NCI-H2029 treated with DMSO at 0.1 percent for 48 hours (cell line): Measurements from ENCODE around the gene ADGRD2.

Experiments used
- DNase-seq: peaks from one replicate; lab custom pipeline; 2025; lab: John Stamatoyannopoulos, UW

ADGRD2 gene

DNA sequence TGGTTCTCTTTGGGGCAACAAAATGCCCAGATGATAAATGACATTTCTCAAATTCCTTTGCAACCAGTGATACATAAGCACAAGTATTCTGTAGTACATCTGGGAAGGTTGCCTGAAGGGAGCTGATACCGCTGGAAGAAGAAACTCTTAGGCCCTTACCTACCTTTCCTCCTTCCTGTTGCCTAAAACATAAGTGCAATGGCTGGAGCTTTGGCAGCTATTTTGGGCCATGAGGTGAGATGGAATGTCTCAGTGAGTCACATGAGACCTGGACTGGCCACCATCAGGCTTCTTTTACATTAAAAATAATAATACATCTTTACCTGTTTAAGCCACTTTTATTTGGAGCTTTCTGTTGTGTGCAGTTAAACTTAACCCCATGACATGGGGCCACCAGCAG, 11.2 kb upstream of the ADGRD2 start:
- DNase-seq: no peak

DNA sequence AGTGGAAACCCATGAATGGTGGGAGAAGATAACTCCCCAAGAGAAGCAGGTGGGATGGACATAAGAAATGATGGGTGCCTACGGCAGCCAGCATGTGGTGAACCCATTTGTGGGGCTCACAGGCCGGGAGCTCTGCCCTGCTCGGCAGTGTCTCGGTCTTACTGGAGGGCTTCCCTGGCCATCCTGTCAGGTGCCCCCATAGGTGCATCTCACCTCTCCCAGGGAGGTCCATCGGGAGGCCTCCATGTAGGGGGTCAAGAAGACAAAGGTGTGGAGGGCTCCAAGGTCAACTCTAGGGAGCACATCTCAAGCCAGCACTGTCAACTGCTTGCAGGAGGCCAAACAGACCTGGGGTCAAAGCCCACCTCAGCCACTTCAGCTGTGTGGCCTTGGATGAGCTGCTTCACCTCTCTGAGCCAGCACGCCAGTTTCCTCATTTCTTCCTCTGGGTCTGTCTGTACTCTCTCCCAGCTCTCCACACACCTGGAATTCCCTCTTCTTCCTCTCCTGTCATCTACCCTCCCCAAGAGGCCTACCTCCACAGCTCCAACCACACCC, 10.5 kb upstream of the ADGRD2 start:
- no peak for DNase-seq

DNA sequence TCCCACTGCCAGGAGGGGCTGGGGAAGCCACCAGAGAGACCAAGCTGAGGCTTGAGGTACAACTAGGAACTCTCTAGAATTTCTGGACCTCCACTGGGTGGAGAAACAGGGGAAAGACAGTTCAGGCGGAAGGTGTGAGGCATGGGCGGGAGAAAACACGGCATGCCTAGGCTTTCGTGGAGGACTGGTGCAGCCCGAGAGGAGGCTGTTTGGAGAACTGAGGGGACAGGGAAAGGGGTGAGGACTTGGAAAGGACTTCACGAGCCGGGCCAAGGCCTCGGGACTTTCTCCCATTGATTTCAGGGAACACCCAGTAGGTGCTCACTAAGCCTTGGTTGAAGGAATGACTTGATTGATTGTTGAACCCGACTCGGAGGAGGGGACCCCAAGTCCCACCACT, 9.5 kb upstream of the ADGRD2 start:
- no peak for DNase-seq

DNA sequence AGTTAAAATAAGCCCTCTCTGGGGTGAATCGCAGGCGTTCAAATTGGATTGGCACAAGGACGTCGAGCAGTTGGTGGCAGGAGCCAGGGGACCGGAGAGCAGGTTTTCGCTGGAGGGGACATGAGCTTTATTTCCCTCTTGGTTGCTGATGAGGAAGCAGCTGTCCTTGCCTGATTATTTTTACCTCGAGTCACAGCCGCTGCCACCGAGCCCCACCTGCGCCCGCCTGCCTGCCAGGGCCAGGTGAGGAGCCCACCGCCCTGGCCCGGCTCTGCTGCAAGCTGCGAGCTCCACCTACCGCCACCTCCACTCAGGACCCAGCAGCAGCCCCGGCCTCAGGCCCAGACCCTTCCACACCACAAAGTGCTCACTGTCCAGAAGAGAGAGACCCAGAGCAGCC, 9.0 kb upstream of the ADGRD2 start:
- no peak for DNase-seq

DNA sequence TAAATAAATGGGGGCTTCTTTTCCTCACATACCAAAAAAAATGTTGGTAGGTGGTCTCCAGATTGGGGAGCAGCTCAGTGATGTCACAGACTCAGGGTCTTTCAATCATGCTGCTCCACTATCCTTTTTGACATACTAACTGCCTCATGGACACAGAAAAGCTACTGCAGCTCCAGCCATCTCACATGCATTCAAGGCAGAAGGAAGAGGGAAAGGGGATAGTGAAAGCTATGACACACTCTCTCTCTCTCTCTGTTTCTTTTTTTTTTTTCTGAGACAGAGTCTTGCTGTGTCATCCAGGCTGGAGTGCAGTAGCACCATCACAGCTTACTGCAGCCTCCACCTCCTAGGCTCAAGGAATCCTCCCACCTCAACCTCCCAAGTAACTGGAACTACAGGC, 7.9 kb upstream of the ADGRD2 start:
- DNase-seq: no peak

DNA sequence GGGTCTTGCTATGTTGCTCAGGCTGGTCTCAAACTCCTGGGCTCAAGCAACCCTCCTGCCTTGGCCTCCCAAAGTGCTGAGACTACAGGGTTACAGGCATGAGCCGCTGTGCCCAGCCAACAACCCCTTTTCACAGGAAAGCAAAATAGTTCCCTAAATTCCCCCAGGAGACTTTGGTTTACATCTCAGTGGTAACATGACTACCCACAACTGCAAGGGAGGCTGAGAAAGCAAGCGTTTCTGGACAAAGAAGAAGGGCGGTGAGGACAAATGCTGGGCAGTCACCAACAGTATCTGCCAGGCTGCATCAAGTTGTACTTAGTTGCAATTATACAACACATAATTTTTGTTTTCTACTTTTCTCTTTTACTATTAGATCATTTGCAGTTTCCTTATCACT, 7.4 kb upstream of the ADGRD2 start:
- no peak for DNase-seq

DNA sequence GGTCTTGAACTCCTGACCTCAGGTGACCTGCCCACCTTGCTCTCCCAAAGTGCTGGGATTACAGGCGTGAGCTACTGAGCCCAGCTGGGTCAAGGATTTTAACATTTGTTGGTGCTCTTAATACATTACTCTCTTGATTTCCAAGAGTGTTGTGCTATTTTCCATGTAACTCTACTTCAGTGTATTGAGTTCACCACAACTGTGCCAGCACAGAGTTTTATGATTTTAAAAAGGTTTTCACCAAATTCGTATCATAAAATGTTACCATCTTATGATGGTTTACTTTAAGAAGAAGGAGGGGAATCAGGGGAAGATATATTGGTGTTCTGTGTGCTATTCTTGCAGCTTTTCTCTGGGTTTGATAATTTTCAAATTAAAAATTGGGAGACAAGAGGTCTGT, 6.6 kb upstream of the ADGRD2 start:
- DNase-seq: no peak

DNA sequence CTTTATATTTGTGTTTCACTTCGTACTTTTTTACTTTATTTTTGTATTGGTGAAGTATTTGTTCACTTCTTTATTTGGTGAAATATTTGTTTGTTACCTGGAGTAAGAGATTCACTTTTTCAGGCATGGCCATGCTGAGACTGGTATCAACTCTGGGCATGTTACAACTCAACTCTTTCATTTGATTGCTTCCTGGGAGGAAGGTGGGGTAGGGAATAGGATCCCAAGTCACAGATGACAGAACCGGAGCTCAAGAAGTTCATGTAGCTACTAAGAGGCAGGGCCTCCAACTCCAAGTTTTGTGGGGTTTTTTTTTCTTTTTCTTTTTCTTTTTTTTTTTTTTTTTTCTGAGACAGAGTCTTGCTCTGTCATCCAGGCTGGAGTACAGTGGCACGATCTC, 6.1 kb upstream of the ADGRD2 start:
- no peak for DNase-seq

DNA sequence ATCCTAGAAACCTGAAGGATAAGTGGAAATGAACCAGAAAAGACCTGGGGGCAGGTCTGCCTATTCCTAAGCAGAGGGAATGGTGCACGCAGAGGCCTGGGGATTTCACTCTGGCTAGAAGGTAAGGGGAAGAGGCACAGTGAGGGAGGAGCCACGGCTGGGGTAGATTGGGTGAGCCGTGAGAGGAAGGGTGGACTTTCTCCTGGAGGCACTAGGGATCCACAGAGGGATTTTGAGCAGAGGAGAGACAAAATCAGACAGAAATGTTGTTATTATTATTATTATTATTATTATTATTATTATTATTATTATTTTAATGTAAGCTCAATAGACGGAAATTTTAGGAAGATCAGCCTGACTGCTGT, 3.0 kb upstream of the ADGRD2 start:
- DNase-seq: no peak

DNA sequence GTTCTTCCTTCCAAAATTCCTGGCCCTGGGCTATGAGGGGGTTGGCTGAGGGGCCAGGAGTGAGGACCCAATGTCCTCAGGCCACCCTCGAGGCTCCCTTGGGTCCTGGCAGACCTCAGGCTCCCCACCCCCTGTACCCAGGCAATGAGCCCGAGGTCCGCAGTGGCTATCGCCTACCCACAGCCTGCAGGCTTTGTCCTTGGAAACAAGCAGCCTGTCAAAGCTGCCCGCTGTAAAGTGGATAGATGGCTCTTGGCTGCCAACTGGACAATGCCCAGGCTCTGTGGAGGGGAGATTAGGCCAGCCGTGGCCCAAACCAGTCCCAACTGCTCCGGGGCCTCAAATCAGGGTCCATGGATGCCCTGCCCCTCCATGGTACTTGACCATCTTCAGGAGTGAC, 2.2 kb upstream of the ADGRD2 start:
- DNase-seq: no peak

DNA sequence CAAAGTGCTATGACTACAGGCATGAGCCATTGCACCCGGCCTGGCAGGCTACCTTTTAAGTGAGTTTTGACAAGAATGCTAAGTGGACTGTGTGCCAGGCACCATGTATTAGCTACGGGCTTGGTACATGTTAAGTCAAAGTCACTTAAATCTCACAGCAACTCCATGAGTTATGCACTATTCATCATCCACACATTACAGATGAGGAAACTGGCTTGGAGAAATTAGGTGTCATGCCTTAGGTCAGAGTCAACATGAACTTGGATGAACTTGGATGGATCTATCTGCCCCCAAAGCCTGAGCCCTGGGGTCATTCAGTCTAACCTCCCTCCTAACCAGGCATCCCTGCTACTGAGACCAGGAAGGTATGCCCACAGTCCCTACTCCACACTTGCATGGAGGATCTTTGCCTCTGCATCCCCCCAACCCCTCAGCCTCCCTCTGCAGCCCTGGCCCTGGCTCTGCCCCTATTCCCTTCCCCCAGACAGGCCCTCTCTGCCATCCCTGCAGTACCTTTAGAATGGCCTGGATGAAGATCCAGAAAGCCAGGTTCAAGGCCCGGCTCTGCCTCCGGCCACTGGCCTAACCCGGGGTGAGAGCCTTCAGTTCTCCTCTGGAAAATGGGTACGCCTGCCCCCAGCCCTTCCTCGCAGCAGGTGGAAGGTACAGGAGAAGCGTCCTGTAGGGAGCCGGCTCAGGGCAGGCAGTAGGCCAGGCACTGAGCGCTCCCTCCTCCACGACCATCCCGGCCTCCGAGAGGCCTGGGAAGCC, 685 bp upstream of the ADGRD2 start:
- no peak for DNase-seq

DNA sequence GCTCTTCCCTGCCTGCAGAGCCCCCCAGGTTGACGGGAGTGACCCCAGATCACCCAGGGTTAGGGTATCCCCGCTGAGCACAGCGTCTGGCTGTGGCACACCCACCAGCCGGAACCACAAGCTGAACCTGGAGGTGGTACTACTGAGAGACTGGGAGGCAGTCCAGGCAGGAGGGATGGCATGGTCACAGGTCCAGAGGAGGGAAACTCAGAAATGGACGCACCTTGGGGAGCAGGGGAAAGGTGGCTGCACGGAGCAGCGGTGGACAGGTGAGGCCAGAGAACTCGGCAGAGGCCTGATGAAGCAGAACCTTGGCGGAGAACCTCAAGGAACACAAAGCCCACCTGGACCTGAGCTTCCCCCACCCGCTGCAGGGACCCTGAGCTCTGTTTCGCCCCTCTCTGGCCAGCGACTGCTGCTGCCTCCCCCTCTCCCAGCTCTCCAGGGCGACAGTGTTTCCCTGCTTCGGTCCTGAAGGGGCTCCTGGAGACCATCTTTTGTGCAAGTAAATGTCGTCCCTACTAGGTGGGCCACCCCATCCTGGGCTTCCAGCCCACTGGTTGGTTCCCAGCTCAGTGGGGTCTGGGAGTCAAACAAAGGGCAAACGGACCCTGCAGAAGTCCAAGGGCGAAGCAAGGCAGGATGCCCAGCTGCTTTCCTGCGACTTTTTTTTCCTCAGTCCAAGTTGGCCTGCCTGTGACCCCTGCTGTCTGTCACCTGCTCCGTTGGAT, 845 bp downstream of the ADGRD2 start:
- no peak for DNase-seq

DNA sequence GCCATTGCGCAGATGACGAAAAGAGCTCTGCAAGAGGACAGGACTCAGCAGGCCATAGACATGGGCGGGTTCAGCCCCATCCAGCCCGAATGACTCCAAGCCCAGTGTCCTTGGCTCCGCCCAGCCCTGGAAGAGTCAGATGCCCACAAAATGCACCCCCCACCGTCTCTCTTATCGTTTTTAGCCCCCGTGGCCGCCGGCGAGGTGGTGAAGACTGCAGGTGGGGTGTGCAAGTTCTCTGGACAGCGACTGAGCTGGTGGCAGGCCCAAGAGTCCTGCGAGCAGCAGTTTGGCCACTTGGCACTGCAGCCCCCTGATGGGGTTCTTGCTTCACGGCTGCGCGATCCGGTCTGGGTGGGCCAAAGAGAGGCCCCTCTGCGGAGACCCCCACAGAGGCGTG, 2.1 kb downstream of the ADGRD2 start:
- no peak for DNase-seq

DNA sequence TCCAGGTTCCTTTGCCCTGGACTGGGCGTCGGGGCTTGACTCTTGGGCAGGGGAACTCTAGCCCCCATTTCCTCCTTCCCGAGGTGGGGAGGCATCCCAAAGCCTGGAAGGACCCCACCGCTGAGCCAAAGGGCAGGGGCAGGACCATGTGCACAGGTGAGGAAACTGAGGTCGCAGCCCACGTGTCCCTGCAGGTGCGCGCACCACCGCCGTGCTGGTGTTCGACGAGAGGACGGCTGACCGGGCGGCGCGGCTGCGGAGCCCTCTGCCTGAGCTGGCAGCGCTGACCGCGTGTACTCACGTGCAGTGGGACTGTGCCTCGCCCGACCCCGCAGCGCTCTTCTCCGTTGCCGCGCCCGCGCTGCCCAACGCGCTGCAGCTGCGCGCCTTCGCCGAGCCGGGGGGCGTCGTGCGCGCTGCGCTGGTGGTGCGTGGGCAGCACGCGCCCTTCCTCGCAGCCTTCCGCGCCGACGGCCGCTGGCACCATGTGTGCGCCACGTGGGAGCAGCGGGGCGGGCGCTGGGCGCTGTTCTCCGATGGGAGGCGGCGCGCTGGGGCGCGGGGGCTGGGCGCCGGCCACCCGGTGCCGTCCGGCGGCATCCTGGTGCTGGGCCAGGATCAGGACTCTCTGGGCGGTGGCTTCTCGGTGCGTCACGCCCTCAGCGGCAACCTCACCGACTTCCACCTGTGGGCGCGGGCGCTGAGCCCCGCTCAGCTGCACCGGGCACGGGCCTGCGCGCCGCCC, 2.8 kb downstream of the ADGRD2 start:
- no peak for DNase-seq

DNA sequence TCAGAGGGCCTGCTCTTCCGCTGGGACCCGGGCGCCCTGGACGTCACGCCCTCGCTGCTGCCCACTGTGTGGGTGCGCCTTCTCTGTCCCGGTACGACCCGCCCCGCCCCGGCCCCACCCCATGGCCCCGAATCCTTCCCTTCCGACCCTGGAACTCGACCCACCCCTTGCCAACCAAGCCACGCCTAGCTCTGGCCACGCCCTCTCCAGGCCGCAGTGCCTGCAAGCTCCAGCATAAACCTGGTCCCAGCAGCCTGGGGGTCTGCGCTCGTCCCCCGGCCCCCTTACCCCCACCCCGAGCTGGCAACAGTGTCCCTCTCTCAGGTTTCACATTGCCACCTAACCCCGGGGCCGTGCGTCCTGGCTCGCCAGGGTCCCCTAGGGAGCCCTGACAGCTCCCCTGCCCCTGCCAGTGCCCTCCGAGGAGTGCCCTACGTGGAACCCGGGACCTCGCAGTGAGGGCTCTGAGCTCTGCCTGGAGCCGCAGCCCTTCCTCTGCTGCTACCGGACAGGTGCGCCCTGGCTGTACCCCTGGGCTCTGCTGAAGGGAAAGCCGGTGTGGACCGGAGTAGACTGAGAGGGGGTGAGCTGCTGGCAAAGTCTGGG, 3.4 kb downstream of the ADGRD2 start:
- no peak for DNase-seq

DNA sequence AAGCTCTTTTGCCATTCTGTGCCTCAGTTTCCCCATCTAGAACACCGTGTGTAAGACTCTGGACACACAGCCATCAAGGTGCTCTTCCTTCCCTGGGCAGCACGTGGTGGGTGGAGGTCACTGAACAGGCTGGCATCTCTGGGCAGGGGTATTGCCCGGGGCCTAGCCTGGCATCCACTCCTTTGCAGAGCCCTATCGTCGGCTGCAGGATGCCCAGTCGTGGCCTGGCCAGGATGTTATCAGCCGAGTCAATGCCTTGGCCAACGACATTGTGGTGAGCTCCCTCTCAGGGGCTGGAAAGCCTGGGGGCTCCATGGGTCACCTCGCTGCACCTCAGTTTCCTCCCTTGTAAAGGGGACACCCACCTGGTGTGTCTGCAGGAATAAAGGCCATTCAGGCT, 4.0 kb downstream of the ADGRD2 start:
- DNase-seq: no peak

DNA sequence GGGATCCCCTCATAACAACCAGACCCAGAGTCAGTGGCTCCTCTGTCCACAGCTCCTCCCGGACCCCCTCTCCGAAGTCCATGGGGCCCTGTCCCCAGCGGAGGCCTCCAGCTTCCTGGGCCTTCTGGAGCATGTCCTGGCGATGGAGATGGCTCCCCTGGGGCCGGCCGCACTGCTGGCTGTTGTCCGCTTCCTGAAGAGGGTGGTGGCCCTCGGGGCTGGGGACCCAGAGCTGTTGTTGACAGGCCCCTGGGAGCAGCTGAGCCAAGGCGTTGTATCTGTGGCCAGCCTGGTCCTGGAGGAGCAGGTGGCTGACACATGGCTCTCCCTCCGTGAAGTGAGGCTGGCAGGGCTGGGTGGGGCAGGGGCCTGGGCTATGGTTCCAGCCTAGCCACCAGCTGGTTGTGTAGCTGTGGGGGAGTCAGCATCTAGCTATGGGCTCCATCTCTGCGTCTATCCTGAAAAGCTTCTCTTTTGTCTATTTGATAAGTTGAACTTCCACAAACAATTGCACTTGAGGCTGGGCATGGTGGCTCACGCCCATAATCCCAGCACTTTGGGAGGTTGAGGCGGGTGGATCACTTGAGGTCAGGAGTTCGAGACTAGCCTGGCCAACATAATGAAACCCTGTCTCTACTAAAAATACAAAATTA, 4.7 kb downstream of the ADGRD2 start:
- no peak for DNase-seq

DNA sequence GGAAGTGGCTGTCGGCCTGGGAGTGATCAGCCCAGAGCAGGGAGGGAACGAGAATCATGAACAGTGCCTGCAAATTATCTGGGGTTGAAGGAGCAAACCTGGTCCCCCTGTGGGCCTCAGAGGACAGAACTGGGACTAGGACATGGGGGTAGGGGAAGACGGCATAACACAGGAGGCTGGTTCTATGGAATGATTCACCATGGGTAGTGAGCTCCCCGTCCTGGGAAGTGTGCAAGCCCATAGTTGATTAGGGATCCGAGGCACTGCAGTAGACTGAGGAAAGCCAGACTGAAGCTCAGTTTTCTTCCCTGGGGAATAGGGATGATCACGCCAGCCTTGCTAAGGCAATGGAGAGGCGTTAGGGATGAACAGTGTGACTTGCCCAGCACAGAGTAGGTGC, 5.6 kb downstream of the ADGRD2 start:
- no peak for DNase-seq

DNA sequence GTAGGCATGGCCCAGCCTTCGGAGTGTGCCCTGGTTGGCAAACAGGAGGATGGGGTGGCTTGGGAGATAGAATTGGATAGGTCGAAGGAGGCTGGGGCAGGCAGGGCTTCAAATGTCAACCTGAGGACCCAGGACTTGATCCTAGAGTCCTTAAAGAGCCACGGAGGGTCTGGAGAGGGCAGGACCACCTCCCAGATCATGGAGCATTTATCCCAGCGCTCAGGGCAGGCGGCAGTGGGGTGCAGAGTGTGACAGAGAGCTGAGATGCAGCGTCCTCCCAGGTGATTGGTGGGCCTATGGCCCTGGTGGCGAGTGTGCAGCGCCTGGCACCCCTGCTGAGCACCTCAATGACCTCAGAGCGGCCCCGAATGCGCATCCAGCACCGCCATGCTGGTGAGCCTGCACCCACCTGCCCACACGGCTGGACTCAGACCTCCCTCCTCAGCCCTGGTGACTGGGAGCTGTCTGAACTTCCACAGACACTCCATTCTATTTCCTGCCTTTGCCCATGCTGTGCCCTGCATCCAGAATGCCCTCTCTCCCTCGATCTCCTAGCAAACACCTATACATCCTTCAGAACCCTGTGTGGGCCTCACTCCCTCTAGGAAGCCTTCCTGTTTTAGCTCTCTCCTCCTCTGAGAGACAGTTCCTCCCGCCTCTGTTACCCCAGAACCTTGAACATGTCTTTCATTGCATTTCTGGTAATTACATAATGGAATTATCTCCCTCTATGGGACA, 6.3 kb downstream of the ADGRD2 start:
- no peak for DNase-seq

DNA sequence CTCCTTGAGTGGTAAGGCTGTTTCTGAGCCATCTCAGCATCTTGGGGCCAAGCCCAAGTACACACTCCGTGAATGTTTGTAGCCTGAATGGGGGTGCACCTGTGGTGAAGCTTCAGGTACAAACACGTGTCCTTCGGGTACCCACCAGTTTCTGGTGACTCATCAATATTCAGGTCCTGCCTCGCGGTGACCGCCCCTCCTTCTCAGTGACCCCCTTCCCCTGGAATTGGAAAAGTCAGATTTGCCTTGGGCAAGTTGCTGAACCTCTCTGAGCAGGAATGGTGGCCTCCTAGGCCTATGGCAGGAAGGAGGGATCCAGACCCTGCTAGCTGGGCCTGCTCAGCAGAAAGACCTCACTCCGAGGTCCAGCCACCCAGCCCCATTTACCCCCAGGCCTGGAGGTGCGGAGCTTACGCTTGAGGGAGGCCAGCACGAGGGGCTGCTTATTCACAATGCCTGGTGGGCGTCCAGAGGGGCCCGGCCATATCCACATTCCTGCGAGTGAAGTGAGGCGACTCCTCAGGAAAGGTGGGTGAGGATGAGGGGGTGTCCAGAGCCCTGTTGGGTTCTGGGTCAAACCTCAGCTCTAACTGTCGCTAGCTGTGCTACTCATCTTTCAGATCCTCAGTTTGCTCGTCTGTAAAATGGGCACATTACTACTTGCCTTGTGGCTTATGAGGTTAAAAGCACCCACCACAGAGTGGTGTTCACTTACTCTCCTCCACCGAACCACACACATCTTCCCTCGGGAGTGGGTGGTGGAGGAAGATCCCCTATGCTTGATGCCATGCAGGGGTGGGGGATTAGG, 7.0 kb downstream of the ADGRD2 start:
- DNase-seq: no peak
